Ishikawa (cell line): Measurements from ENCODE around the gene RPL7L1.

Experiments used
- CEBPB ChIP-seq: IDR thresholded peaks from 2 replicates; pipeline ENCODE4 v1.6.1; 2012
- CREB1 ChIP-seq: IDR thresholded peaks from 2 replicates; pipeline ENCODE4 v1.6.1; 2012; ENCODE audit warnings: low read depth
- EGR1 ChIP-seq: IDR thresholded peaks from 2 replicates; pipeline ENCODE4 v1.6.1; 2012
- EP300 ChIP-seq: IDR thresholded peaks from 2 replicates; pipeline ENCODE4 v1.6.1; 2012; ENCODE audit warnings: borderline replicate concordance
- FOXM1 ChIP-seq: IDR thresholded peaks from 2 replicates; pipeline ENCODE4 v1.6.1; 2012; ENCODE audit warnings: low read depth, borderline replicate concordance
- NFIC ChIP-seq: IDR thresholded peaks from 2 replicates; pipeline ENCODE4 v1.6.1; 2012
- RAD21 ChIP-seq: IDR thresholded peaks from 2 replicates; pipeline ENCODE4 v1.6.1; 2012; ENCODE audit warnings: low read depth
- TAF1 ChIP-seq: IDR thresholded peaks from 2 replicates; pipeline ENCODE4 v1.6.1; 2012; ENCODE audit warnings: low read depth, mild to moderate bottlenecking
- TCF12 ChIP-seq: IDR thresholded peaks from 2 replicates; pipeline ENCODE4 v1.6.1; 2012; ENCODE audit warnings: low read depth
- TEAD4 ChIP-seq: IDR thresholded peaks from 2 replicates; pipeline ENCODE4 v1.6.1; 2012
- YY1 ChIP-seq: IDR thresholded peaks from 2 replicates; pipeline ENCODE4 v1.6.1; 2012; ENCODE audit warnings: low read depth
- ZBTB7A ChIP-seq: IDR thresholded peaks from 2 replicates; pipeline ENCODE4 v1.6.1; 2012; ENCODE audit warnings: low read depth
- TF ChIP-seq, protein P1 (sequence below): IDR thresholded peaks from 2 replicates; pipeline ENCODE4 v1.6.1; 2012
- TF ChIP-seq, protein P2 (sequence below): IDR thresholded peaks from 2 replicates; pipeline ENCODE4 v1.6.1; 2012
- TF ChIP-seq, protein P3 (sequence below): IDR thresholded peaks from 2 replicates; pipeline ENCODE4 v1.6.1; 2012; ENCODE audit warnings: low read depth, mild to moderate bottlenecking

The RPL7L1 gene

DNA sequence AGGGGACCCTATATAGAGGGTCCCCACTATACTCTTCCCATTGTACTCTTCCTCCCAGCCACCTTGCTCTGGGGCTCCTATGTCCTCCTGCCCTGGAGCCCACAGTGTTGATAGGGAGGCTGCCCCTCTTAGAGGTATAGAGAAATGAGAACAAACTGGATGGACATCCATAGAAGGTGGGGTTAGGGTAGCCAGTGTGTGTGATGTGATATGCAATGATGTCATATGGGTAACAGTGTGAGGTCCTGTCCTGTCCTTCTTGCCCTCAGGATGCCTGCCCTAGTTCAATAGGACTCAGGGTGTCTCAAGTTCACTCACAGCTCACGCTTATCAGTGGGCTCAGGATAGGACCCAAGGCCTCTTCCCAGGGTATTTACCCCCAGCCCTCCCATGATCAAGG lies 36.9 kb downstream of the RPL7L1 start:
- TF ChIP-seq, protein P1, sequence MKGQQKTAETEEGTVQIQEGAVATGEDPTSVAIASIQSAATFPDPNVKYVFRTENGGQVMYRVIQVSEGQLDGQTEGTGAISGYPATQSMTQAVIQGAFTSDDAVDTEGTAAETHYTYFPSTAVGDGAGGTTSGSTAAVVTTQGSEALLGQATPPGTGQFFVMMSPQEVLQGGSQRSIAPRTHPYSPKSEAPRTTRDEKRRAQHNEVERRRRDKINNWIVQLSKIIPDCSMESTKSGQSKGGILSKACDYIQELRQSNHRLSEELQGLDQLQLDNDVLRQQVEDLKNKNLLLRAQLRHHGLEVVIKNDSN, result no peak
- TF ChIP-seq TEAD4 (no peak), TAF1 (no peak), RAD21 (no peak), FOXM1 (no peak), YY1 (no peak), ZBTB7A (no peak), EP300 (no peak)
- TF ChIP-seq, protein P2, sequence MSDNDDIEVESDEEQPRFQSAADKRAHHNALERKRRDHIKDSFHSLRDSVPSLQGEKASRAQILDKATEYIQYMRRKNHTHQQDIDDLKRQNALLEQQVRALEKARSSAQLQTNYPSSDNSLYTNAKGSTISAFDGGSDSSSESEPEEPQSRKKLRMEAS, result no peak
- TF ChIP-seq, protein P3, sequence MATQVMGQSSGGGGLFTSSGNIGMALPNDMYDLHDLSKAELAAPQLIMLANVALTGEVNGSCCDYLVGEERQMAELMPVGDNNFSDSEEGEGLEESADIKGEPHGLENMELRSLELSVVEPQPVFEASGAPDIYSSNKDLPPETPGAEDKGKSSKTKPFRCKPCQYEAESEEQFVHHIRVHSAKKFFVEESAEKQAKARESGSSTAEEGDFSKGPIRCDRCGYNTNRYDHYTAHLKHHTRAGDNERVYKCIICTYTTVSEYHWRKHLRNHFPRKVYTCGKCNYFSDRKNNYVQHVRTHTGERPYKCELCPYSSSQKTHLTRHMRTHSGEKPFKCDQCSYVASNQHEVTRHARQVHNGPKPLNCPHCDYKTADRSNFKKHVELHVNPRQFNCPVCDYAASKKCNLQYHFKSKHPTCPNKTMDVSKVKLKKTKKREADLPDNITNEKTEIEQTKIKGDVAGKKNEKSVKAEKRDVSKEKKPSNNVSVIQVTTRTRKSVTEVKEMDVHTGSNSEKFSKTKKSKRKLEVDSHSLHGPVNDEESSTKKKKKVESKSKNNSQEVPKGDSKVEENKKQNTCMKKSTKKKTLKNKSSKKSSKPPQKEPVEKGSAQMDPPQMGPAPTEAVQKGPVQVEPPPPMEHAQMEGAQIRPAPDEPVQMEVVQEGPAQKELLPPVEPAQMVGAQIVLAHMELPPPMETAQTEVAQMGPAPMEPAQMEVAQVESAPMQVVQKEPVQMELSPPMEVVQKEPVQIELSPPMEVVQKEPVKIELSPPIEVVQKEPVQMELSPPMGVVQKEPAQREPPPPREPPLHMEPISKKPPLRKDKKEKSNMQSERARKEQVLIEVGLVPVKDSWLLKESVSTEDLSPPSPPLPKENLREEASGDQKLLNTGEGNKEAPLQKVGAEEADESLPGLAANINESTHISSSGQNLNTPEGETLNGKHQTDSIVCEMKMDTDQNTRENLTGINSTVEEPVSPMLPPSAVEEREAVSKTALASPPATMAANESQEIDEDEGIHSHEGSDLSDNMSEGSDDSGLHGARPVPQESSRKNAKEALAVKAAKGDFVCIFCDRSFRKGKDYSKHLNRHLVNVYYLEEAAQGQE, result no peak

DNA sequence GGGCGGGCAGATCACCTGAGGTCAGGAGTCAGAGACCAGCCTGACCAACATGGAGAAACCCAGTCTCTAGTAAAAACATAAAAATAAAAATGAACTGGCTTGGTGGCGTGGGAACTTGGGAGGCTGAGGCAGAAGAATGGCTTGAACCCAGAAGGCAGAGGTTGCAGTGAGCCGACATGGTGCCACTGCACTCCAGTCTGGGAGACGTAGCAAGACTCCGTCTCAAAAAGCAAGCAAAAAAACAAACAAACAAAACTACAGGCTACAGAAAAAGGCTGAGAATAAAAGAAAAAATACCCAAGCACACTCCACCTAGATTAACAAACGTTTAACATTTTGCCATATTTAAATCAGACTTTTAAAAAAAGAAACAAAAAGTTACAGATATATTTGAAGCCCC lies 42.4 kb downstream of the RPL7L1 start:
- TF ChIP-seq RAD21 (no peak), CEBPB (no peak), TCF12 (no peak), TEAD4 (no peak), EP300 (no peak), NFIC (no peak), ZBTB7A (no peak), TAF1 (no peak), CREB1 (no peak), EGR1 (no peak), FOXM1 (no peak), YY1 (no peak)
- TF ChIP-seq, protein P3, result no peak
- TF ChIP-seq, protein P1, result no peak
- TF ChIP-seq, protein P2, result no peak

DNA sequence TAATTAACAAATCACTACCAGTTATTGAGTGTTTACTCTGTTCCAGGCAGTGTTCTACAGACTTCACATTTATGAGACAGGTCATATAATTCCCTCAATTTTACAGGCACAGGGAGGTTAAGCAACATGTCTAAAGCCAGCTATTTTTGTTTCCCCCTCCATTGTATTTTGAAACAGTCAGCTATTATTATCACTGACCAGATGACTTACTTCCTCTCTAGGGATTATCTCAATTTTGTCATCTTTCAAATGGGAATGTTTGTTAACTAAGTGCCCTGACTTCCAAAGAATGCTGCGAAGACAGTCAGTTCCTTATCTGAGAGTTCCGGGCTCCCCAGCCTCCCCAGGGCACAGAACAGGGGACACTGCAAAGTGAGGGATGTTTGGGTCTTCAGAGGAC lies 44.2 kb downstream of the RPL7L1 start:
- TF ChIP-seq CEBPB (no peak), TEAD4 (no peak)

DNA sequence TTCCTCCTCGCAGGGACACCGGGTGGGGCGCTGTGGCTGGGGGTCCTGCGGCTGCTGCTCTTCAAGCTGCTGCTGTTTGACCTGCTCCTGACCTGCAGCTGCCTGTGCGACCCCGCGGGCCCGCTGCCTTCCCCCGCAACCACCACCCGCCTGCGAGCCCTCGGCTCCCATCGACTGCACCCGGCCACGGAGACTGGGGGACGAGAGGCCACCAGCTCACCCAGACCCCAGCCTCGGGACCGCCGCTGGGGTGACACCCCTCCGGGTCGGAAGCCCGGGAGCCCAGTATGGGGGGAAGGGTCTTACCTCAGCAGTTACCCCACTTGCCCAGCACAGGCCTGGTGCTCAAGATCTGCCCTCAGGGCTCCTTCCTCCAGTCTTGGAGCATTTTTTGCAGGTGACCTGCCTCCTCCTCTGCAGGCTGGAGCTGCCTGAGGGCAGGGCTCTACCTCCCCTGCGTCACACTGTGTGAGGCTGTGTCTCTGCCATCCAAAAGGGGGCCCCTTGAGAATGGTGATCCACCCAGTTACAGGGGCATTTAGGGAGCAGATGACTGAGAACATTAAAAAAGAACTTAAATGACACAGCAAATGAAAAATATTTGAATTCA lies 45.9 kb downstream of the RPL7L1 start:
- TF ChIP-seq CEBPB, result no peak
- TF ChIP-seq, protein P3, result no peak
- no peak for TF ChIP-seq TEAD4
- TF ChIP-seq YY1, result no peak
- TF ChIP-seq EGR1, result no peak
- TF ChIP-seq, protein P2, result no peak
- TF ChIP-seq, protein P1, result no peak
- TF ChIP-seq FOXM1, result no peak
- TF ChIP-seq ZBTB7A, result no peak
- TF ChIP-seq RAD21, result no peak
- no peak for TF ChIP-seq CREB1
- no peak for TF ChIP-seq EP300
